Activated CD4-positive, CD25-positive, alpha-beta regulatory T cell (primary cell): ENCODE data around the gene IST1.
A peak's percentile ranks its signal among the peaks of the same experiment; 100 is the strongest.
"Not testable (repeated sequence)": the region's sequence is repeated elsewhere in the genome, so short reads cannot be mapped to it uniquely, and the experiment has no call there.

Experiments
- DNase-seq, 4 experiments: peaks; one replicate each; lab custom pipeline; 2025; lab: John Stamatoyannopoulos, UW

IST1 gene

DNA sequence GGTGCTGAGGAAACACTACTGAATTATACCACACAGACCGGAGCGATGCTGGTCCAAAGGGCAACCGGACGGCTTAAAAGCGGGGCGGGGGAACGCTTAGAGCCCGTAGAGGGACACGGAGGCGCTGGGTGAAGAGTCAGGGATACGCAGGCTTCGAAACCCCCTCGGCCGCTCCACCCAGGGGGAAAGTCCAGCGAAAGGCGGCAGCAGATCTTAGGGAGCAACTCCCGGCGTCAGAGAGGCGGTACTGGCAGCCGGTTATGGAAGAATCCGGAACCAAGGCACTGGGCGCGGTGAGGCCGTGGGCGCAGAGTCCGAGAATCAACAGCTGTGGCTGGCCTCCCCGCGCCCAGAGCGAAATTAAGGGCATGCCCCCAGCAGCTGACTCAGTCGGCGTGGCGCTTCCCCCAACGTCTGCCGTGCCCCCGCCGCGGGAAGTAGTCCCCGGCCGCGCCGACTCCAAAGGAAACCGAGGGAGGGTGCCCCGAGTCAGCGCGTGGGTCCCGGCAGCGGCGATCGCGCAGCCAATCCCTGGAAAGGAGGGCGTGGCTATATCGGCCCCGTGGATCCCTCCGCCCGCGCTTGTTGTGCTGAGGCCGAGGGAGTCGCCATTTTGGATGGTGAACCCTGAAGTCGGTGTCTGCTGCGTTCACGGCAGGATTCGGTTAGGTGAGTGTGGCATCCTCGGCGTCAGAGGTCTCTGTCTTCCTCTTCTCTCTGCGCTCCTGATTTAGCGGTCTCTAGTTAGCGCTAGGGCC, at the start of gene IST1:
Gene IST1 (plus strand): TSS at position 611 of the 758 bp plus-strand sequence. CDS start 20,110 bp downstream, outside the sequence.
- peak; percentile 93 to 96 (median 95) for DNase-seq

DNA sequence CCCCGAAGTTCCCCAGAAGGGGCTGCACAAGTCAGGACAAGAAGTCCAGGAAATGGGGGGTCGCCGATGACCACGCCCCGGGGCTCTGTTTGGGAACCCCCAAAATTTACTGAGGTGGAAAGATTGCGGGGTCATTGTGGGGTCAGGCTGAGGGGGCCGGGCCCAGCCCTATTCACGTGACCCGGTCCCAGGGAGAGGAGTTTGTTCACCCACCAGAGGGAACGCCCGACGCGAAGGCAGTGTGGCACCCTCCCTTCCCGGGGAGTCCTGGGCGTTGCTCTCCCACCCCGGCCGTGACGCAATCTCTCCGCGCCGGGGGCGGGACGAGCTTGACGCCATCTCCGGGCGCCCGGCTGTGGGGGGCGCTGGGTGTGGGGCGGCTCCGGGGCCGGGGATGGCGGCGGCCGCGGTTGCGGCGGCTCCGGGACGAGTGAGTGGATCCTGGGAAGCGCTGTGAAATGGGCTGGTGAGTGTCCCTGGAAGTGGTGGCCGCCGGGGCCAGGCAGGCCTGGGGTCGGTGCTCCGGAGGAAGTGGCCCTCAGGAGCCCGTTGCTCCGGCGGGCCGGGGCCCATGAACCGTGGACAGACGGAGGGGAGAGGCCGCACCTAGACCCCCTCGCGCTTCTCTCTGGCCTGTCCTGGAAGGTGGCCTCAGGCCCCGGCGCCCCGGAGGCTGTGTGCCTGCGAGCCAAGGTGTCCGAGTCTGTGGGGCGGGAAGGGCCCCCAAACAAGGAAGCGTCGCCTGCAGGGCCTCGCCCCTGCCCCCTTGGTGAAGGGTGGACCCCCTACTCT, 49.5 kb upstream of the IST1 start, which contains the start of gene ATXN1L:
Gene ATXN1L (plus strand): TSS at position 338 of the 792 bp plus-strand sequence. CDS start 3,765 bp downstream, outside the sequence.
- DNase-seq = peak; percentile 77 to 87 (median 84)

DNA sequence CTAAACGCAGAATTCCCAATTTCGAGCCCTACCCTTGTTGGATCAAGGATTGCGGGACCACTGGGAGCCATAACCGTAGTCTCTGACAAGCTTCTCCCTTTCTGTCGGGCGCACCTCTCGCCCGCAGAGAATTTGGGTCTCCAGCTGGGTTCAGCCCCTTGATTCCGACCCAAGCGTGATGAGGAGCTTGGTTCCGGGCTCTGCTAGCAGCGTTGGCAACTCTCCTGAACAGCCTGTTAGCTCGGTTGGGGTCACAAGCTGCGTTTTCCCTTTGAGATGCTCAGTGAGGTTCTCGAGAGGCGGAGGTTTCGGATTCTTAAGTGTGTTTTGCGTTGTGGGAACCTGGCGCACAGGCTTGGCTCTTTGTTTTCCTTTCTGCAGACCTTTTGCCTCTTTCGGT, 48.9 kb upstream of the IST1 start:
- no peak for DNase-seq

DNA sequence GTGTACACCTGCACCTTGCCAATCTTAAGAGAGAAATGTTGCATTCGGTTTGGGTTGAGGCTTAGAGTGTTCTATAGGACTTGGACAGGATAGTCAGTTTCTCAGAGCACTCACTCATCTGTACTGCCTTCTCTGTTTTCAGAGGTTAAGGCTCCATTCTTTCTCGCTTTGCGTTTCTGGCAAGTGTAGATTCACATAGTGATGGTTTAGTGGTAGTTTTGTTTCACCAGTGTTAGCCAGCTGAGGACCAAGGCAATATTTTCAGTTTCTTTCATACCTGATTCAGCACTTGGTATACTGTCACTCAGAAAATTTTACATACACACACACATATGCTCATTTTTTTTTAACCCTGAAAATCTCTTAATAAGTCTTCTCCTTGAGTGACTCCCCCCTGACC, 48.2 kb upstream of the IST1 start:
- no peak for DNase-seq

DNA sequence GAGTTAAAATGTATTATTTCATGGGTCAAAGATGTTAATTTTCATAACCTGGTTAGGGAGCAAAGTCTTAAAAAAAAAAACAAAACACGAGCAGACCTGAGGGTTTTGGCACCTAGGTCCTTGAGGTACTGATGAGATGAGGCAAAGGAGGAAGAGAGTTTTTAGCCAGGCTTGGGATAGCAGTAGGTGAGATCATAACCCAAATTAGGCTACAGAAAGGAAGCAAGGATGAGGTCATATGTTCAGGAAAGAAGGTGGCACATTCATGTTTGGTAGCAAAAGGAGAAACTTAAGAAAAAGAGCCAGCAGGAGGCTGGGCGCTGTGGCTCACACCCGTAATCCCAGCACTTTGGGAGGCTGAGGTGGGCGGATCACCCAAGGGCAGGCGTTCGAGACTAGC, 46.7 kb upstream of the IST1 start:
- no peak for DNase-seq

DNA sequence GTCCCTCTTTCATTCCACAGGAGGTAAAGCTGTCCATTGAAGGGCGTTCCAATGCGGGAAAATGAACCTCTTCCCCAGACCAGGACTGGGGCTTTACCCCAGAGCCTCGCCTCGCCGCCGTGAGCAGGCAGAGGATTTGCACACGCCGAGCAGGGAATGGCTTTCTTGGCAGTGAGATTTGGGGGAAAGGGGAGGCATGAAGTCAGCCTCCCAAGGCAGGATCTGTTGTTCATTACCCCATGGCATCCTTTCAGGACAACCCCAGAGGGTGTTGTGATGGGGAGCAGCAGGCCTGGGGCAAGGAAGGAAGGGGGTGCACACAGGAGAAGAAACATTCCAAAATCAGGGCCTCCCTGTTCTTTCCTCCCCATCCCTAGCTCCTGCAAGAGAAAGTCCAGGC, 43.6 kb upstream of the IST1 start:
- no peak for DNase-seq

DNA sequence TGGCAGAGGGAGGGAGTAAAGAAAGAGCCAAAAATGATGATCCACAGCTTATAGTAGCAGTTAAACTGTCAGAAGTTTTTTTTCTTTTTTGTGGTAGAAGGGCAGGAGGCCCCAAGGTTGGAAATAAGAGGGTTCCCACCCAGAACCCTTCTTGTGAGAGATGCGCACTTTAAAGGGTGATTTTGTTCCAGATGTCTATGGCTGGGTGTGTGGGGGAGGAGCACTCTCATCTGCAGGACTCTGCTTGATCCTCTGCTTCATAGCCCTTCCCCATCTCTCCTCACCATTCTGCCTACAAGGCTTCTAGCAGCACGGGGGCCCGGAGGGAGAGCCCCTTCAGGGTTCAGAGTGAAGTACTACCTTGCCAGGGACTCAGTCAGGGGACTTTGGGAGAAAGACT, 43.2 kb upstream of the IST1 start:
- DNase-seq = no peak

DNA sequence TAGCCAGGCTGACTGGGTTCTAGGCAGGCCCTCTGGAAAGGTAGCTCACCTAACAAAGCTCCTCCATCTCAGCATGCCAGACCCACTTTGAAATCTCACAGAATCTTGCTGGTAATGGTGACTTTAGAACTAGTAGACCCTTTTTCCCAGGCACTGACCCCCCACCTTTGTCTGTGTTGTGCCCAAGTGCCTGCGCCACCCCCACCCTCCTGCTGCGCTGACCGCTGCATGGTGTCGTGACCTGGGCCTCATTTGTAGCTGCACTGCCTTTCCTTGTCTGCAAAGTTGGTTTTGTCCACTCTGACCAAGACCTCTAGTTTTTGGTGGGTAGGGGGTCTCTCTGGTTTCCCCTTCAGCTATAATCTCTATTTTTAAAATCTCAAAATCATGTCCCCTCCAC, 42.8 kb upstream of the IST1 start:
- DNase-seq = no peak

DNA sequence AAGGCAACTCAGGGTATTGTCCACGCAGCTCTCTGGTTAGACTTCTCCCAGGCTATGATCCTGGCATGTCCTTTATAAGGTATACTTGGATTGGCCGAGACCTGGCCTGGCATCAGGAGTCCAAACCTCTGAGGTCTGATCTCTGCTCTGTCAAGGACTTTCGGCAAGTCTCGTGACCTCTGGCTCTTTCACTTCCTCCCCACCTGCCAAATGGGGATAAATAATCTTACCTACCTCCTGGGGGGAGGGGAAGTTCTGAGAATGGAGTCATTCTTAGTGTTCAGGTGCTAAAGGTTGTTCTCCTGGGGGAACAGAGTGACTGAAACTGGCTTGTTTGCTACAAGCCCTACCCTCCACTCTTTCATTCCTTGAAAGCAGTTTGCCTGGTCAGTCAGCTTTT, 41.9 kb upstream of the IST1 start:
- DNase-seq = no peak

DNA sequence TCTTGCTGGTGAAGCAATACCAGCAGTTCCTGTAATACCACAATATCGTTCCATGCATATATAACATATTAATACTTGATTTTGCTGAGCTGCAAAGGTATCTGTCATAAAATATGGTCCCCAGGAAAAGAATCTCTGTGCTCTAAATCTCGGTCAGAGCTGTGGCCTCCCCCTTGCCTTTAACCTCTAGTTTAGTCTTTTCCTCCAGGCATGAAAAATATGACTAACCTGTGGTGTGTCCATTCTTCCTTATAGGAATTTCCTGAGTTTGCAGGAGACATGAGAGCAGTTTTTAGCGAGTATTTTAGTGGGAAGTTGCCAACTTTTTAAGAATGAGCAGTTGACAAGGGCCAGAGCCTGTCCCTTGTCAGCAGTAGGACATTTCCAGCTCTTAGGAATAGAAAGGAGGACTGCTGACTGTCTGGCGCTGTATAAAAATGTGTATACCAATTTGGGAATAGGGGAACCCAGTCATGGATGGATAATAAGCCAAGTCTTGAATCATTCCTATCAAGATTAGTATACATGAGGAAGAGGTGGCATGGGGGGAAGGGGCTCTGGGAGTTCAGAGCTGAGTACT, 40.9 kb upstream of the IST1 start:
- no peak for DNase-seq

DNA sequence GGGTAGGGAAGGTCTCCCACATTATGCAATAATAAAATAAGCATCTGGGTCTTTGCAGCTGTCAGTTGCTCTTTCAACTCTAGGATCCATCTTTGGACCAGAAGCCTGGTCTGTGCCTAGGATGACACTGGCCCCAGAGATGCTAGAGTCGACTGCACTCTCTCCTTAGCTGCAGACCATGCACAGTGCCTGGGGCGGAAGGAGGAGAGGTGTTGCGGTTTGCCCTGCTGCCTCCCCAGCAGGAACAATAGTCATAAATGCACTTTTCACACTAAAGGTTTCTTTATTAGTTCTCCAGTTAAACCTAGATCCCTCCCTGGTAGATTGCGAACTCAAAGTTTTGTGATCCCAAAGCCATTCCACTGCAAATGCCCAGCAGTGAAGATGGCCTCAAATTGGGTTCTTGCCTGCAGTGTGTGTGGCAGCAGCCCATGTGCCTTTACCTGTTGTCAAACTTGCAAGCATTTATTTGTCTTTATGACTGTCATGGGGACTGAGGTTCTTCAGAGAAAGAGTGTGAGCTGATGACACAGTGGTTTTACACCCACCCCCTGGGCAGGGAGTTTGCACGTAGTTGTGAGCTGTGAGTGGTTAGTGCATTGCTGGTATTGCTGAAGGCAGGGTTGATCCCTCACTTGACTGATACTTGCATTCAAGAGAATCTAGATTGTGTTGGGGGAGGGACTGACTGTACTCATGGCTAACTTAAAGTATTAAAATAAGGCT, 39.2 kb upstream of the IST1 start:
- DNase-seq = no peak

DNA sequence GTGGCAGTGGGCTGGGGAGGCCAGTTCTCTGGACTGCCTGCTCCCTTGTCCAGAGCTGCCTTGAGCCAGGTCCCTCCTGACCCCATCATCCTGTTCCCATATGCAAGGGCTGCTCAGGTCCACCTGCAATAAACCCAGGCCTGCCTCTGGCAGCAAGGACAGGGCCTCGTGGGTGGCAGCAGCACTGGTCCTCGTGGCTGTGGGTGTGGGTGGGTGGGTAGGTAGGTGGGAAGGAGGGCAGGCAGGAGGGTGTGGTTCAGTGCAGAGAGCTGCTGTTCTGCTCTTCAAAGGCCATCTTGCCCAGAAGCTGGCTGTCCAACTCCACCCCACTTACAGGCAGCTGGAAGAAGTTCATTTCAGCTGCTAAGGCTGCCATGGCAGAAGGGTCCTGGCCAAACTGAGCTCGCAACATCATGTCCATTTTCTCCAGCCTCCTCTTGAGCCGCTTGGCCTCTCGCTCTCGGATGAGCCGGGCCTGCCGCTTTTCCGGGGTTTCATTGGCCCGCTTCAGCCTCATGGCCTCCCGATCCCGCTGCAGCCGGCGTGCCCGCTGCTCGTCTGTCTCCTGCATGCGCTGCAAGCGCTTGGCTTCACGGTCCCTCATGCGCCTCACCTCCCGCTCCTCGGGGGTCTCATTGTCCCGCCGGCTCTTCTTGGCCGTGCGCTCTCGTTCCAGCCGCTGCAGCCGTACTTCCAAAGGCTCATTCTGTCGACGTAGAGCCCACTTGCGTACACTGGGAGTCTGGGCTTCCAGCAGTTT, 35.4 kb upstream of the IST1 start:
- no peak for DNase-seq

DNA sequence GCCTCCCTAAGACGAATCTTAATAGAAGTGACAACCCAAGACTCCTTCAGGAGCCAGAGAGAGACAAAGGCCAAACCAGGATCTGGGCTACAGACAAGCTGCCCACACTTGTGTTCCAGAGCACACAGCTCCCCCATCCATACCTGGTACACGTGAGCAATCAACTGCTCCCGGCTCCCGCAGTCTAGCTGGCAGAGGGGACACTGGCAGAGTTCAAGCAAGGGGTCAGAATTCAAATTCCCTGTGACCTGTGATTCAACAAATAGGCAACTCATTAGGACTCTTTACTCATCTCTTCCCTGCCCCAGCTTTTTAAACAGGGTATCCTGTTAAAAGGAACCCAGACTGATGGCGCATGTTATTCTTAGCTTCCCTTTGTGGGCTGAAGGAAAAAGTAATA, 31.3 kb upstream of the IST1 start:
- DNase-seq = no peak

DNA sequence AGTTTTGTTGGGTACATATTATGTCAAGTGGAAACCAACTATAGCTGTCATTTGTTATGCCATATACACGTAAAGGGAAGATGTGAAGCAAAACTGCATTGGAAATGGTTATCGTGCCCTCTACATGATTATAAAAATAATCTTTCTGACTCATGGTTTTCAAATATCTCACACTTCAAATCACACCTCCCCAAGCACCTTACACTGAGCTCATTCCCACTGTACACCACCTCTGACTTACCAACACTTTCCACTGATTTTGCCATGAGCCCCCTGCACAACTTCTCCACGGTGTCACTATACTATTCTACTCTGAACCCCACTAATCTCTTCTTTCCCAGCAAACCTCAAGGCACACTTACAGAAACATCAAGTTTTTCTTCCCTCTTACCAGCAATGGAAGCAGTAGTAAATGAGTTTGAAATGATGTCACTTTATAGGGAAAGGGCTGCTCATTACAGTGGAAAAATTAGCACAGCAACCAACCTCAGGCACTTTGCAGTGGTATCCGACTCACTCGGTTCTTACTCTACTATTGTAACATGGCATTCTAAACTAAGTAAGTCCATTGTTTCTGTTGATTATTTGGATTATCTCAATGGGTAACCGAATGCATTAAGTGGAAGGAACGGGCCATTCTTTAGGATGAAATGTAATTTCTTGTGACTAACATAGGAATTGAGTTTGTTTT, 30.0 kb upstream of the IST1 start:
- DNase-seq = no peak

DNA sequence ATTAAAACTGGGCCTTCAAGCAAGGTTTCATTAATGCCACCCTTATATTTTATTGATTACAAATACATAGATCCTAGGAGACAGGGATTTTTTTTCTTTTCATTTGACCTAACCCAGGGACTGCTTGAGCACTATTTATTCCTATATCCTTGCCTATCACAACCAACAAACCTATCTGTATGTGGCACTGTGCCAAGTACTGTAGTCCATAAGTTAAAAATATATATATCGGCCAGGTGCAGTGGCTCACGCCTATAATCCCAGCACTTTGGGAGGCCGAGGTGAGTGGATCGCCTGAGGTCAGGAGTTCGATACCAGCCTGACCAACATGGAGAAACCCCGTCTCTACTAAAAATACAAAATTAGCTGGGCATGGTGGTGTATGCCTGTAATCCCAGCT, 28.2 kb upstream of the IST1 start:
- DNase-seq = not testable (repeated sequence)

DNA sequence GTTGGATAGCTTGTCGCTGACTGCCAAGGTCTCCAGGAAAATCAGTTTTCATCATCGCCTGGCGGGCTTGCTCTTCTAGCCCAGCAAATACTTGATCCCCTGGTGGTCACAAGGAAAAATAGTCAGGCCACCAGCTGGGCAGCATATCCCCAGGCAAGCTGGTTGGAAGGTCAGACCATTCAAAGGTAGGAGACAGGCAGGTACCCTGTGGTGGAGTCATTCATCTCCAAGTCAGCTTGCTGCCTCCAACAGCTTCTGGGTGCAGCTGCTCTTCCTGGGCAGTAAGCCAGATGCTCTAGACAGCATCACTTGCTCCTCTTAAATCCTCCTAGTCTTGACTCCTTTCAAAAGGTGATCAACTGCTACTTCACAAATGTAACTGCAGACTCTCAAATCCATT, 27.4 kb upstream of the IST1 start:
- DNase-seq = no peak

DNA sequence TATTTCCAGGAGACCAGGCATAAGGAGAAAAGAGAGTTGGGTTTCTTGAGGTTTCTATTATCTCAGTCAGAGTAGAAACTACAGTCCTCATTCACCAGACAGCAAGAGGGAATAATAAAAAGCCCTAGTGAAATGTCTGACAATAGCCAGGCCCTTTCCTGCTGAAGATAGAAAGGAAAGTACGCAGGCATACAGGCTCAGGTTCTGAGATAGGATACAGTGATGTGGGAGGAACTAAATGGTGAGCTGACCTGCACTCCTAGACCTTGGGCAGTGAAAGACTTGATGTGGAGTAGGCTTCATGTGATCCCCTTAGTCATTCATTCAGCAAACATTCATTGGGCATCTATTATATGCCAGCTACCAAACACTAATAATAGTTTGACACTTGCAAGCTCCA, 26.2 kb upstream of the IST1 start:
- no peak for DNase-seq

DNA sequence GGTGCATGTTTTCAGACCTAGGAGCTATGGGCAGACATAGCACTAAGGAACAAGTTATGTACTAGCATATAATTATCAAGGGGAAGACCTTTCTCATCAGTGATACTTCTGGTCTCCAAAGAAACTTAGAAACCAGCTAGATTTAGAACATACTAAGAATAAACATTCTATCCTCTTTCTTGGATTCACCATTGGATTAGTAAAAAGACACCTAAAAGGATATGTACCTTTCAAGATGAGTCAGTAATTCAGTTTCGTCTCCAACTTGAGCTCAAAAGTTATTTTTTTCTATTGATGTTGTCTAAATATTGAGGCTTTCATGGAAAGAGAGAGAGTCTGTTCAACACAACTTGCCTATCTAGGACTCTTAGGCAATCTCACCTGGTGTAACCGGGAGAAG, 24.5 kb upstream of the IST1 start:
- no peak for DNase-seq

DNA sequence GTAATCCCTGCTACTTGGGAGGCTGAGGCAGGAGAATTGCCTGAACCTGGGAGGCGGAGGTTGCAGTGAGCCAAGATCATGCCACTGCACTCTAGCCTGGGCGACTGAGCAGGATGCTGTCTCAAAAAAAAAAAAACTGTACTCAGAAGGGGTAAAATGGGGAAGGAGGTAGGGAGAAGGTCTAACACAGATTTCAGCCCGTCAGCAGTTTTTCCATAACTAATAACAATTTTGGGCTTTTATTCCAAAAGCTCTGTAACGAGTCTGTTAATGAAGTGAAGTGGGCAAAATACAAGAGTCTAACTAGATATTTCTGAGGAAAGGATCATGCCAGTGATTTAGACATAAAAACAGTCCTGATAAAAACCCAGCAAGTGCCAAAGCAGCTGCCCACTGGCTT, 22.1 kb upstream of the IST1 start:
- DNase-seq = no peak

DNA sequence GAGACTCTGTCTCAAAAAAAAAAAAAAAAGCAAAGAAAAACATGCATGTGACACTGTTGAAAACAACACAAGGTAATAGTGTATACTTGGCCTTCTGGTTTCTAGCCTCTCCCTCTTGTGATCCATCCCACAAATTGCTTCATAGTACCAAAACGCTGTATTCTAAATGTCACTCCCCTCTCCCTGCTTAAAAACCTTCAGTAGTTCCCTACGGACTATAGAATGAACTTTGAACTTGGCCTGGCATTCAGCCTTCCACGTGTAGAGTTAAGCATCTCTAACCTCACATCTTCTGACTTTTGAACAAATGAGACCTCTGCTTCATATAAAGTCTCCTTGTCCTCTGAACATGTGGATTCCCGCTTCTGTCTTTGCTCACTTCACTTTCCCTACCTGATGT, 16.4 kb upstream of the IST1 start:
- no peak for DNase-seq

DNA sequence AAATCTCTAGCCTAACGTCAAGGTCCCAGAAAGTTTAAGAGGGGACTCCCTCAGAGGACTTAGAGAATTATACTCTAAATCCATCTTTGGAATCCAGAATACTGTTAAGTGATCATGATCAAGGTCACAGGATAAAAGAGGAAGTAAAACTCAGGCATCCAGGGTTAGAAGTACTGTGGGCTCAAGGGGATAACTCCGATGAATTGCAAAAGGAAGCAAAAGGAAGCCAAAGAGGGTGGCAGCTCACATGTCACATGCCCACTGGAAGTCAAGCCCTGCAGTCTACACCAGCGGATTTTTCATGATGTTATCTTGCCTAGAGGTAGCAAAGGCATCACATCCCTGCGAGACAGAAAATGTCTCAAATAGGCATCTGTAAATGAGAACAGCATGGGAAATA, 15.2 kb upstream of the IST1 start:
- no peak for DNase-seq
